A549 (cell line): ENCODE measurements around the gene SH3RF3. TPM values are rescaled to one million over a fixed set of nuclear protein-coding genes. Genes with fewer than 3 reads are reported as not detected.

Experiments used
- ATAC-seq, 2 experiments: fragments of 200-7000 bp in 1 of 2; fragments of >200 bp in 1 of 2; cut with Nextera tagmentation in 1 of 2; cut with Tn5 transposase in 1 of 2; 3 replicates each; pipeline versions ENCODE4 v1.8.0 to v1.9.1; 2018 to 2020; ENCODE audit warnings: mild to moderate bottlenecking in 1 of 2, moderate library complexity in 1 of 2
- CTCF ChIA-PET: fragments of 300-600 bp; sonication (Branson Sonifier 250); formaldehyde crosslinking; extraction: SDS; loops from one replicate; lab custom pipeline; 2021; ENCODE audit warnings: antibody characterized with exemption, inconsistent platforms; lab: Yijun Ruan, JAX
- POLR2A ChIA-PET: fragments of 350-600 bp; formaldehyde crosslinking; extraction: SDS; loops from one replicate; lab custom pipeline; 2021; ENCODE audit warnings: antibody characterized with exemption, inconsistent platforms; lab: Yijun Ruan, JAX
- DNase-seq, 2 experiments: peaks; one replicate each; pipeline versions ENCODE4 v3.0.0 to v3.0.0-alpha.2; 2011 to 2016; ENCODE audit warnings: low read depth in 1 of 2, low spot score in 1 of 2
- FAIRE-seq: peaks from 2 replicates; lab custom pipeline; 2011; peaks lifted over from hg19 to GRCh38; lab: Jason Lieb, UNC
- H3K27ac ChIP-seq, 2 experiments: fragments of >200 bp; sonication (Bioruptor Twin); formaldehyde crosslinking; 3 replicates each; pipeline ENCODE4 v1.5.1; 2016 to 2017
- H3K4me1 ChIP-seq: fragments of >200 bp; sonication (Bioruptor Twin); formaldehyde crosslinking; 3 replicates; pipeline ENCODE4 v1.6.1; 2016
- H3K4me2 ChIP-seq: fragments of >200 bp; sonication (Bioruptor Twin); formaldehyde crosslinking; 3 replicates; pipeline ENCODE4 v1.6.1; 2016
- H3K4me3 ChIP-seq: fragments of >200 bp; sonication (Bioruptor Twin); formaldehyde crosslinking; 3 replicates; pipeline ENCODE4 v1.5.1; 2016
- H3K9me3 ChIP-seq: fragments of >200 bp; sonication (Bioruptor Twin); formaldehyde crosslinking; 3 replicates; pipeline ENCODE4 v1.6.1; 2016
- ATOH8 ChIP-seq: fragments of 250-450 bp; sonication (Bioruptor Pico); IDR thresholded peaks from 2 replicates; pipeline ENCODE4 v1.5.0; 2020; ENCODE audit warnings: low read depth, mild to moderate bottlenecking, moderate library complexity
- CBX2 ChIP-seq: fragments of 200-600 bp; sonication (generic); IDR thresholded peaks from 2 replicates; pipeline ENCODE4 v1.6.1; 2016; ENCODE audit warnings: low read depth, mild to moderate bottlenecking, borderline replicate concordance
- CEBPB ChIP-seq, 2 experiments: fragments of >200 bp in 1 of 2; sonication (Bioruptor Twin) in 1 of 2; formaldehyde crosslinking in 1 of 2; IDR thresholded peaks; 2 replicates each; pipeline ENCODE4 v1.6.1; 2012 to 2016
- CHD4 ChIP-seq: fragments of 200-600 bp; sonication (generic); IDR thresholded peaks from 2 replicates; pipeline ENCODE4 v1.6.1; 2016; ENCODE audit warnings: antibody characterized with exemption, mild to moderate bottlenecking, borderline replicate concordance
- CTCF ChIP-seq: fragments of >200 bp; sonication (Bioruptor Twin); formaldehyde crosslinking; IDR thresholded peaks from 3 replicates; pipeline ENCODE4 v1.5.1; 2016
- EHF ChIP-seq: fragments of 250-450 bp; sonication (Bioruptor Pico); IDR thresholded peaks from 2 replicates; pipeline ENCODE4 v1.5.0; 2020; ENCODE audit warnings: mild to moderate bottlenecking
- FOSB ChIP-seq: fragments of 250-450 bp; sonication (Bioruptor Pico); IDR thresholded peaks from 2 replicates; pipeline ENCODE4 v1.5.0; 2020; ENCODE audit warnings: mild to moderate bottlenecking, moderate library complexity
- FOSL2 ChIP-seq, 2 experiments: fragments of 450-650 bp in 1 of 2; fragments of >200 bp in 1 of 2; sonication (Bioruptor Twin) in 1 of 2; formaldehyde crosslinking; IDR thresholded peaks; 2 replicates each; pipeline versions ENCODE4 v1.5.0 to v1.6.1; 2016 to 2020; ENCODE audit warnings: mild to moderate bottlenecking in 1 of 2, moderate library complexity in 1 of 2
- GATA3 ChIP-seq: IDR thresholded peaks from 2 replicates; pipeline ENCODE4 v1.6.1; 2012; ENCODE audit warnings: borderline replicate concordance
- HES2 ChIP-seq: fragments of >200 bp; sonication (Bioruptor Twin); formaldehyde crosslinking; IDR thresholded peaks from 2 replicates; pipeline ENCODE4 v1.6.1; 2016
- HMGXB4 ChIP-seq: fragments of 250-450 bp; sonication (Bioruptor Pico); IDR thresholded peaks from 2 replicates; pipeline ENCODE4 v1.5.0; 2021; ENCODE audit warnings: mild to moderate bottlenecking, moderate library complexity, borderline replicate concordance
- HOXA7 ChIP-seq: fragments of 250-450 bp; sonication (Bioruptor Pico); IDR thresholded peaks from 2 replicates; pipeline ENCODE4 v1.5.0; 2020; ENCODE audit warnings: mild to moderate bottlenecking, moderate library complexity
- JUNB ChIP-seq: fragments of >200 bp; sonication (Bioruptor Twin); formaldehyde crosslinking; IDR thresholded peaks from 2 replicates; pipeline ENCODE4 v1.6.1; 2016
- MAFK ChIP-seq: fragments of 450-650 bp; IDR thresholded peaks from 2 replicates; pipeline ENCODE4 v1.6.1; 2014; ENCODE audit not compliant: partially characterized antibody
- MYC ChIP-seq: IDR thresholded peaks from 2 replicates; pipeline ENCODE4 v1.6.1; 2012; ENCODE audit warnings: mild to moderate bottlenecking, inconsistent platforms, low read length, improper control_type of control experiment, borderline replicate concordance
- NPAS2 ChIP-seq: fragments of 250-450 bp; sonication (Bioruptor Pico); IDR thresholded peaks from 2 replicates; pipeline ENCODE4 v1.8.0; 2022; ENCODE audit warnings: mild to moderate bottlenecking, moderate library complexity, borderline replicate concordance
- NR3C1 ChIP-seq: fragments of >200 bp; sonication (Bioruptor Twin); formaldehyde crosslinking; IDR thresholded peaks from 3 replicates; pipeline ENCODE4 v1.6.1; 2017
- PHF8 ChIP-seq: fragments of 200-600 bp; sonication (generic); IDR thresholded peaks from 2 replicates; pipeline ENCODE4 v1.6.1; 2016; ENCODE audit warnings: low read depth, mild to moderate bottlenecking, antibody characterized with exemption, moderate library complexity, borderline replicate concordance
- POLR2A ChIP-seq: IDR thresholded peaks from 2 replicates; pipeline ENCODE4 v1.6.1; 2012; ENCODE audit warnings: mild to moderate bottlenecking, low read length
- POLR2AphosphoS2 ChIP-seq: conservative IDR thresholded peaks from 2 replicates; pipeline ENCODE4 v1.6.1; 2012; ENCODE audit warnings: low read length, improper control_type of control experiment, inconsistent platforms
- RARB ChIP-seq: fragments of 250-450 bp; sonication (Bioruptor Pico); IDR thresholded peaks from 2 replicates; pipeline ENCODE4 v1.8.0; 2021; ENCODE audit warnings: mild to moderate bottlenecking, moderate library complexity
- RCOR1 ChIP-seq: fragments of 150-350 bp; IDR thresholded peaks from 2 replicates; pipeline ENCODE4 v1.6.1; 2014; ENCODE audit warnings: antibody characterized with exemption, low read length, low read depth
- RFX5 ChIP-seq: fragments of 450-650 bp; IDR thresholded peaks from 2 replicates; pipeline ENCODE4 v1.7.1; 2014; ENCODE audit warnings: antibody characterized with exemption, mild to moderate bottlenecking, moderate library complexity
- TFCP2L1 ChIP-seq: fragments of 250-450 bp; sonication (Bioruptor Pico); IDR thresholded peaks from 2 replicates; pipeline ENCODE4 v1.5.0; 2021; ENCODE audit warnings: mild to moderate bottlenecking
- USF2 ChIP-seq: fragments of 450-650 bp; IDR thresholded peaks from 2 replicates; pipeline ENCODE4 v1.6.1; 2014; ENCODE audit warnings: antibody characterized with exemption
- ZC3H11A ChIP-seq: fragments of 450-650 bp; IDR thresholded peaks from 2 replicates; pipeline ENCODE4 v1.6.1; 2014; ENCODE audit warnings: antibody characterized with exemption, mild to moderate bottlenecking
- ZNF302 ChIP-seq: fragments of 250-450 bp; sonication (Bioruptor Pico); IDR thresholded peaks from 2 replicates; pipeline ENCODE4 v1.9.0; 2021; ENCODE audit warnings: inconsistent platforms, mild to moderate bottlenecking, moderate library complexity
- ZSCAN20 ChIP-seq: fragments of 250-450 bp; sonication (Bioruptor Pico); IDR thresholded peaks from 2 replicates; pipeline ENCODE4 v1.8.0; 2022; ENCODE audit warnings: mild to moderate bottlenecking, moderate library complexity
- WGBS: methylation state at CpG from one replicate; pipeline ENCODE4 v1.1.6; 2017; ENCODE audit errors: missing lambda C conversion rate; 5-methylcytosine and 5-hydroxymethylcytosine counted together
- polyA plus RNA-seq, 4 experiments: library from polyadenylated mRNA; depleted of rRNA in 3 of 4; stranded (reverse); fragments of >200 nt; fragmentation: RNase III in 1 of 4; extraction: RNeasy Plus Mini Kit Qiagen cat#74134 plus additional on column Dnase treatment in 1 of 4; gene quantifications; 2 replicates in 3 of 4; 3 replicates in 1 of 4; pipeline ENCODE4 v1.2.3, GENCODE V29; 2011 to 2017

Gene SH3RF3
- polyA plus RNA-seq, 2 of the 4 experiments (the other 2 are of a cell fraction), result 0.04 to 0.21 TPM

- ChIA-PET POLR2A (no interaction called here), CTCF (interaction anchor here (1.1 kb wide), 1 partner anchor 16 kb away, joined by 3 read pairs; no protein-coding TSS in a partner anchor)
- no peaks in the 10 kb centered on the region for H3K9me3 ChIP-seq
- no peak for FAIRE-seq
- no peak overlapping the region for H3K27ac ChIP-seq
- DNase-seq, result no peak
- no peak overlapping the region for H3K4me2 ChIP-seq
- WGBS, result 45% methylated on average over 14 of the region's 14 CpGs
- TF ChIP-seq FOSL2 (IDR thresholded peaks at IDR 0.05) (no peak), FOSL2 (CRISPR knock-in tag; IDR thresholded peaks at IDR 0.05) (no peak), TFCP2L1 (no peak), CBX2 (no peak), MAFK (no peak), RFX5 (no peak), CTCF (no peak), NPAS2 (CRISPR knock-in tag) (no peak), ATOH8 (CRISPR knock-in tag) (no peak), RARB (CRISPR knock-in tag) (no peak), JUNB (no peak), HMGXB4 (CRISPR knock-in tag) (no peak), USF2 (no peak), HOXA7 (no peak), POLR2AphosphoS2 (no peak)
- no peak overlapping the region for H3K4me3 ChIP-seq
- ATAC-seq, result no peak
- 0 out of 3 replicates have a peak, but pooled peaks cover 5% of the 10 kb centered on the region for H3K4me1 ChIP-seq
These were observed 59.5 kb downstream of the SH3RF3 start for GRCh38 chr2:109188496-109188890.

GRCh38 chr2:109188898-109189297 is 59.9 kb downstream of the SH3RF3 start:
- DNase-seq (no peak), ATAC-seq (no peak), FAIRE-seq (no peak)
- CTCF ChIA-PET, result interaction anchor here (1.1 kb wide), 1 partner anchor 17 kb away, joined by 3 read pairs; no protein-coding TSS in a partner anchor
- POLR2A ChIA-PET, result no interaction called here
- no peak overlapping the region for H3K27ac ChIP-seq
- WGBS, result 49% methylated on average over 4 of the region's 4 CpGs
- no peak overlapping the region for H3K4me2 ChIP-seq
- no peak for TF ChIP-seq GATA3
- no peak for TF ChIP-seq CHD4
- no peak for TF ChIP-seq FOSL2 (IDR thresholded peaks at IDR 0.05)
- no peak for TF ChIP-seq FOSL2 (CRISPR knock-in tag; IDR thresholded peaks at IDR 0.05)
- no peak for TF ChIP-seq MYC
- no peak for TF ChIP-seq CBX2
- TF ChIP-seq ZNF302, result no peak
- no peak for TF ChIP-seq FOSB (CRISPR knock-in tag)
- no peak for TF ChIP-seq ZC3H11A
- TF ChIP-seq EHF (CRISPR knock-in tag), result no peak
- TF ChIP-seq PHF8, result no peak
- TF ChIP-seq RCOR1, result no peak
- no peak for TF ChIP-seq USF2
- TF ChIP-seq HES2, result no peak
- TF ChIP-seq CEBPB (IDR thresholded peaks at IDR 0.05), result no peak
- TF ChIP-seq POLR2A, result no peak
- TF ChIP-seq ZSCAN20 (CRISPR knock-in tag), result no peak
- TF ChIP-seq POLR2AphosphoS2, result no peak
- no peak for TF ChIP-seq NR3C1
- H3K4me3 ChIP-seq, result no peak overlapping the region
- 0 out of 3 replicates have a peak, but pooled peaks cover 5% of the 10 kb centered on the region for H3K4me1 ChIP-seq
- no peaks in the 10 kb centered on the region for H3K9me3 ChIP-seq
